ENCODE data around the gene GABRA5.

The GABRA5 gene

GRCh38 chr15:26929588-26929987 is 62.7 kb downstream of the GABRA5 start:
- TF ChIP-seq REST (IDR thresholded peaks at IDR 0.05; ENCODE audit: insufficient replicate concordance, low read depth) (no peak), GABPA (IDR thresholded peaks at IDR 0.05; ENCODE audit: low read depth) (no peak), POLR2AphosphoS5 (IDR thresholded peaks at IDR 0.05; ENCODE audit: low read depth) (no peak), CTCF (IDR thresholded peaks at IDR 0.05; ENCODE audit: insufficient read depth, low read length) (no peak), SPI1 (IDR thresholded peaks at IDR 0.05; ENCODE audit: borderline replicate concordance, low read depth) (no peak)
- H3K27ac ChIP-seq (replicated peaks), result no peak overlapping the region
- no peak overlapping the region for H3K4me3 ChIP-seq (replicated peaks; ENCODE audit: insufficient read depth, low read length)
- H3K27me3 ChIP-seq (ENCODE audit: insufficient read depth, poor library complexity, severe bottlenecking), result no peaks in the 10 kb centered on the region
- no peak for DNase-seq (ENCODE audit: low read depth in 1 of 2, low spot score in 1 of 2)

- TF ChIP-seq REST (IDR thresholded peaks at IDR 0.05; ENCODE audit: insufficient replicate concordance, low read depth) (no peak), CTCF (IDR thresholded peaks at IDR 0.05; ENCODE audit: insufficient read depth, low read length) (no peak), SPI1 (IDR thresholded peaks at IDR 0.05; ENCODE audit: borderline replicate concordance, low read depth) (no peak), GABPA (IDR thresholded peaks at IDR 0.05; ENCODE audit: low read depth) (no peak), POLR2AphosphoS5 (IDR thresholded peaks at IDR 0.05; ENCODE audit: low read depth) (no peak)
- DNase-seq (ENCODE audit: low read depth in 1 of 2, low spot score in 1 of 2), result no peak
- Histone ChIP-seq H3K27me3 (ENCODE audit: insufficient read depth, poor library complexity, severe bottlenecking) (no peaks in the 10 kb centered on the region), H3K4me3 (replicated peaks; ENCODE audit: insufficient read depth, low read length) (no peak overlapping the region), H3K27ac (replicated peaks) (no peak overlapping the region)
Measured at GRCh38 chr15:26934848-26935247, 68.0 kb downstream of the GABRA5 start.

- DNase-seq (ENCODE audit: low read depth in 1 of 2, low spot score in 1 of 2), result no peak
- TF ChIP-seq GABPA (IDR thresholded peaks at IDR 0.05; ENCODE audit: low read depth), result no peak
- Histone ChIP-seq H3K4me3 (replicated peaks; ENCODE audit: insufficient read depth, low read length) (no peak overlapping the region), H3K27me3 (ENCODE audit: insufficient read depth, poor library complexity, severe bottlenecking) (no peaks in the 10 kb centered on the region), H3K27ac (replicated peaks) (no peak overlapping the region)
Measured at GRCh38 chr15:26935322-26935721, 68.5 kb downstream of the GABRA5 start.

- H3K4me3 ChIP-seq (replicated peaks; ENCODE audit: insufficient read depth, low read length), result no peak overlapping the region
- H3K27ac ChIP-seq (replicated peaks), result no peak overlapping the region
- no peak for DNase-seq (ENCODE audit: low read depth in 1 of 2, low spot score in 1 of 2)
- TF ChIP-seq REST (IDR thresholded peaks at IDR 0.05; ENCODE audit: insufficient replicate concordance, low read depth), result no peak
- TF ChIP-seq SPI1 (IDR thresholded peaks at IDR 0.05; ENCODE audit: borderline replicate concordance, low read depth), result no peak
- no peak for TF ChIP-seq GABPA (IDR thresholded peaks at IDR 0.05; ENCODE audit: low read depth)
- no peak for TF ChIP-seq POLR2AphosphoS5 (IDR thresholded peaks at IDR 0.05; ENCODE audit: low read depth)
- no peak for TF ChIP-seq CTCF (IDR thresholded peaks at IDR 0.05; ENCODE audit: insufficient read depth, low read length)
- no peaks in the 10 kb centered on the region for H3K27me3 ChIP-seq (ENCODE audit: insufficient read depth, poor library complexity, severe bottlenecking)
Measured at GRCh38 chr15:26936502-26936901, 69.6 kb downstream of the GABRA5 start.

Measured in HL-60 (cell line).